Measurements from ENCODE around the gene TOMM40.

TOMM40 gene

GRCh38 chr19:44897835-44898234 is 6.8 kb downstream of the TOMM40 start:
- no peak for DNase-seq (ENCODE audit: low read depth)
- TF ChIP-seq, protein P1, sequence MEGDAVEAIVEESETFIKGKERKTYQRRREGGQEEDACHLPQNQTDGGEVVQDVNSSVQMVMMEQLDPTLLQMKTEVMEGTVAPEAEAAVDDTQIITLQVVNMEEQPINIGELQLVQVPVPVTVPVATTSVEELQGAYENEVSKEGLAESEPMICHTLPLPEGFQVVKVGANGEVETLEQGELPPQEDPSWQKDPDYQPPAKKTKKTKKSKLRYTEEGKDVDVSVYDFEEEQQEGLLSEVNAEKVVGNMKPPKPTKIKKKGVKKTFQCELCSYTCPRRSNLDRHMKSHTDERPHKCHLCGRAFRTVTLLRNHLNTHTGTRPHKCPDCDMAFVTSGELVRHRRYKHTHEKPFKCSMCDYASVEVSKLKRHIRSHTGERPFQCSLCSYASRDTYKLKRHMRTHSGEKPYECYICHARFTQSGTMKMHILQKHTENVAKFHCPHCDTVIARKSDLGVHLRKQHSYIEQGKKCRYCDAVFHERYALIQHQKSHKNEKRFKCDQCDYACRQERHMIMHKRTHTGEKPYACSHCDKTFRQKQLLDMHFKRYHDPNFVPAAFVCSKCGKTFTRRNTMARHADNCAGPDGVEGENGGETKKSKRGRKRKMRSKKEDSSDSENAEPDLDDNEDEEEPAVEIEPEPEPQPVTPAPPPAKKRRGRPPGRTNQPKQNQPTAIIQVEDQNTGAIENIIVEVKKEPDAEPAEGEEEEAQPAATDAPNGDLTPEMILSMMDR (IDR thresholded peaks at IDR 0.05; ENCODE audit: control insufficient read depth, insufficient read depth, low read depth, low read length, missing control alignments), result no peak
- H3K4me3 ChIP-seq (ENCODE audit: control insufficient read depth, low read depth, low read length), result no peak overlapping the region

DNA sequence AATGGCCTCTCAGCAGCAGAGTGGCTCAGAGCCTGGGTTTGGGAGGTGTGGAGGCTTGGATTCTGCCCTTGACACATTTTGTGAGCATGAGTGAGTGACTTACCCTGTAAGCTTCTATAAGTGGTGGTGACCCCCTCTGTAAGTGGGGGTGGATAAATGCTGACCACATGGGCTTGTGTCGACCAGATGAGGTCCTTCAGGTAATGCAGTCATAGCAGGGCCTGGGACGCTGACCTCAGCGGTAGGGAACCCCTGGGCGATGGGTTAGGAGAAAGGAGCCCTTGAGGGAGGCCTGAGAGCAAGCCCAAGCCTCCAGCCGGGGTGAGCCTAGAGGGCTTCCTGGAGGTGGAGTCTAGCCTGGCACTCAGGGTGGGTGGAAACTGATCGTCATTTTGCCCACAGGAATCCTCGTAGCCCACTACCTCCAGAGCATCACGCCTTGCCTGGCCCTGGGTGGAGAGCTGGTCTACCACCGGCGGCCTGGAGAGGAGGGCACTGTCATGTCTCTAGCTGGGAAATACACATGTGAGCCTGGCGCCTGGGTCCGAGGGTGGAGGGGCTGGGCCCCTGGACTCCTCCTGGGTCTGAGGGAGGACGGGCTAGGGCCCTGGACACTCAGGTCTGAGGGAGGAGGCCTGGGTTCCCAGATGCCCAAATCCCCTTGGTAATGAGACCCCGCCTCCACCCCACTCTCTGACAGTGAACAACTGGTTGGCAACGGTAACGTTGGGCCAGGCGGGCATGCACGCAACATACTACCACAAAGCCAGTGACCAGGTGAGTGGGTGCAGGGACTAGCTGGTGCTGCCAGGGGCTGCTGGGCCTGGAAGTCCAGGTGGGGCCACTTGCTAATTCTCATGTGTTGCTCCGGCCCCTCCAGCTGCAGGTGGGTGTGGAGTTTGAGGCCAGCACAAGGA is 9.5 kb downstream of the TOMM40 start:
- no peak overlapping the region for H3K4me3 ChIP-seq (ENCODE audit: control insufficient read depth, low read depth, low read length)
- TF ChIP-seq, protein P1 (IDR thresholded peaks at IDR 0.05; ENCODE audit: control insufficient read depth, insufficient read depth, low read depth, low read length, missing control alignments), result no peak
- no peak for DNase-seq (ENCODE audit: low read depth)

DNA sequence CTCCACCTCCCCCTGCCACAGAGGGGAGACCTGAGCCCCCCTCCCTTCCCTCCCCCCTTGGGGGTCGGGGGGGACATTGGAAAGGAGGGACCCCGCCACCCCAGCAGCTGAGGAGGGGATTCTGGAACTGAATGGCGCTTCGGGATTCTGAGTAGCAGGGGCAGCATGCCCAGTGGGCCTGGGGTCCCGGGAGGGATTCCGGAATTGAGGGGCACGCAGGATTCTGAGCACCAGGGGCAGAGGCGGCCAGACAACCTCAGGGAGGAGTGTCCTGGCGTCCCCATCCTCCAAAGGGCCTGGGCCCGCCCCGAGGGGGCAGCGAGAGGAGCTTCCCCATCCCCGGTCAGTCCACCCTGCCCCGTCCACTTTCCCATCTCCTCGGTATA is 12.2 kb downstream of the TOMM40 start:
- no peak for DNase-seq (ENCODE audit: low read depth)
- TF ChIP-seq, protein P1 (IDR thresholded peaks at IDR 0.05; ENCODE audit: control insufficient read depth, insufficient read depth, low read depth, low read length, missing control alignments), result no peak

GRCh38 chr19:44903602-44904425 is 12.8 kb downstream of the TOMM40 start:
- no peak for DNase-seq (ENCODE audit: low read depth)
- H3K4me3 ChIP-seq (ENCODE audit: control insufficient read depth, low read depth, low read length), result no peak overlapping the region
- TF ChIP-seq, protein P1 (IDR thresholded peaks at IDR 0.05; ENCODE audit: control insufficient read depth, insufficient read depth, low read depth, low read length, missing control alignments), result peak; percentile 99

More for the DNA sequence above, 12.2 kb downstream of the TOMM40 start:
- H3K4me3 ChIP-seq (ENCODE audit: control insufficient read depth, low read depth, low read length), result no peak overlapping the region

DNA sequence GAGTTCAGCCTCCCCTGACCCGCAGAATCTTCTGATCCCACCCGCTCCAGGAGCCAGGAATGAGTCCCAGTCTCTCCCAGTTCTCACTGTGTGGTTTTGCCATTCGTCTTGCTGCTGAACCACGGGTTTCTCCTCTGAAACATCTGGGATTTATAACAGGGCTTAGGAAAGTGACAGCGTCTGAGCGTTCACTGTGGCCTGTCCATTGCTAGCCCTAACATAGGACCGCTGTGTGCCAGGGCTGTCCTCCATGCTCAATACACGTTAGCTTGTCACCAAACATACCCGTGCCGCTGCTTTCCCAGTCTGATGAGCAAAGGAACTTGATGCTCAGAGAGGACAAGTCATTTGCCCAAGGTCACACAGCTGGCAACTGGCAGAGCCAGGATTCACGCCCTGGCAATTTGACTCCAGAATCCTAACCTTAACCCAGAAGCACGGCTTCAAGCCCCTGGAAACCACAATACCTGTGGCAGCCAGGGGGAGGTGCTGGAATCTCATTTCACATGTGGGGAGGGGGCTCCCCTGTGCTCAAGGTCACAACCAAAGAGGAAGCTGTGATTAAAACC is 13.5 kb downstream of the TOMM40 start:
- TF ChIP-seq, protein P1 (IDR thresholded peaks at IDR 0.05; ENCODE audit: control insufficient read depth, insufficient read depth, low read depth, low read length, missing control alignments), result peak; percentile 7
- DNase-seq (ENCODE audit: low read depth), result no peak
- no peak overlapping the region for H3K4me3 ChIP-seq (ENCODE audit: control insufficient read depth, low read depth, low read length)

DNA sequence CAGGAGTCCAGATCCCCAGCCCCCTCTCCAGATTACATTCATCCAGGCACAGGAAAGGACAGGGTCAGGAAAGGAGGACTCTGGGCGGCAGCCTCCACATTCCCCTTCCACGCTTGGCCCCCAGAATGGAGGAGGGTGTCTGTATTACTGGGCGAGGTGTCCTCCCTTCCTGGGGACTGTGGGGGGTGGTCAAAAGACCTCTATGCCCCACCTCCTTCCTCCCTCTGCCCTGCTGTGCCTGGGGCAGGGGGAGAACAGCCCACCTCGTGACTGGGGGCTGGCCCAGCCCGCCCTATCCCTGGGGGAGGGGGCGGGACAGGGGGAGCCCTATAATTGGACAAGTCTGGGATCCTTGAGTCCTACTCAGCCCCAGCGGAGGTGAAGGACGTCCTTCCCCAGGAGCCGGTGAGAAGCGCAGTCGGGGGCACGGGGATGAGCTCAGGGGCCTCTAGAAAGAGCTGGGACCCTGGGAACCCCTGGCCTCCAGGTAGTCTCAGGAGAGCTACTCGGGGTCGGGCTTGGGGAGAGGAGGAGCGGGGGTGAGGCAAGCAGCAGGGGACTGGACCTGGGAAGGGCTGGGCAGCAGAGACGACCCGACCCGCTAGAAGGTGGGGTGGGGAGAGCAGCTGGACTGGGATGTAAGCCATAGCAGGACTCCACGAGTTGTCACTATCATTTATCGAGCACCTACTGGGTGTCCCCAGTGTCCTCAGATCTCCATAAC is 14.5 kb downstream of the TOMM40 start, which contains the start of gene APOE:
Gene APOE, plus strand, starts transcription at position 360 of the 724 bp plus-strand sequence. CDS start 829 bp downstream, outside the sequence.
- no peak within 1 kb of the TSS for H3K4me3 ChIP-seq (ENCODE audit: control insufficient read depth, low read depth, low read length)
- DNase-seq (ENCODE audit: low read depth), result no peak
- TF ChIP-seq, protein P1 (IDR thresholded peaks at IDR 0.05; ENCODE audit: control insufficient read depth, insufficient read depth, low read depth, low read length, missing control alignments), result no peak
